ENCODE results near the gene XRCC5.
"Not testable (repeated sequence)": the region's sequence is repeated elsewhere in the genome, so short reads cannot be mapped to it uniquely, and the experiment has no call there.

The XRCC5 gene

DNA sequence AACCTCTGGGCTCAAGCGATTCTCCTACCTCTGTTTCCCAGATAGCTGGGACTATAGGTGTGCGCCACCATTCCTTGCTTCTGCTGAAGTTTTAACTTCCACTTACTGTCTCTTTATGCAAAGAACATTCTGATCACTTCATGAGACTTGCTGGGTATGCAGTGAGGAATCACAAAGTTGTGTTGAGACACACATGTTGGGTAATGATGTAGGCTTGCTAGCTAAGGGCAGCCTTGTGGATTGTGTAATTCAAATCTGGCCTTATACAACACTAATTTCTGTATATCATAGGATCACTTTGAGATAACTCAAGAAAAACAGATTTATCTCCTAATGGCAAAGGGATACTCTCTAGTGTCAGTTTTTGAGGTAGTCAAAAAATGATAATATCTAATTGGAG is 24.2 kb downstream of the XRCC5 start:
- Histone ChIP-seq H3K4me2 (ENCODE audit: low read depth, low read length, poor library complexity, severe bottlenecking) (no peak overlapping the region), H3K9ac (ENCODE audit: low read length) (no peak overlapping the region), H3F3A (ENCODE audit: insufficient read depth) (peaks cover under 1% of the 10 kb centered on the region; the same call in 1 of the 2 replicates), H3K4me3 (ENCODE audit: insufficient read depth, low read length, poor library complexity, severe bottlenecking) (no peak overlapping the region), H3K27ac (ENCODE audit: low read depth, low read length) (no peak overlapping the region), H4K20me1 (ENCODE audit: low read depth, low read length) (peaks cover 20% of the 10 kb centered on the region; the same call in 1 of the 2 replicates), H3K36me3 (ENCODE audit: low read length) (peaks cover 65% of the 10 kb centered on the region), H2AFZ (ENCODE audit: low read depth, low read length, severe bottlenecking) (no peak overlapping the region), H3K9me3 (ENCODE audit: insufficient read depth, low read length) (no peaks in the 10 kb centered on the region), H3K79me2 (ENCODE audit: insufficient read depth, low read length) (peaks cover 31% of the 10 kb centered on the region; the same call in 1 of the 2 replicates), H3K27me3 (ENCODE audit: low read length) (no peaks in the 10 kb centered on the region), H3K9me2 (replicated peaks; ENCODE audit: insufficient read depth, low read length) (no peaks in the 10 kb centered on the region)
- TF ChIP-seq, protein P1, sequence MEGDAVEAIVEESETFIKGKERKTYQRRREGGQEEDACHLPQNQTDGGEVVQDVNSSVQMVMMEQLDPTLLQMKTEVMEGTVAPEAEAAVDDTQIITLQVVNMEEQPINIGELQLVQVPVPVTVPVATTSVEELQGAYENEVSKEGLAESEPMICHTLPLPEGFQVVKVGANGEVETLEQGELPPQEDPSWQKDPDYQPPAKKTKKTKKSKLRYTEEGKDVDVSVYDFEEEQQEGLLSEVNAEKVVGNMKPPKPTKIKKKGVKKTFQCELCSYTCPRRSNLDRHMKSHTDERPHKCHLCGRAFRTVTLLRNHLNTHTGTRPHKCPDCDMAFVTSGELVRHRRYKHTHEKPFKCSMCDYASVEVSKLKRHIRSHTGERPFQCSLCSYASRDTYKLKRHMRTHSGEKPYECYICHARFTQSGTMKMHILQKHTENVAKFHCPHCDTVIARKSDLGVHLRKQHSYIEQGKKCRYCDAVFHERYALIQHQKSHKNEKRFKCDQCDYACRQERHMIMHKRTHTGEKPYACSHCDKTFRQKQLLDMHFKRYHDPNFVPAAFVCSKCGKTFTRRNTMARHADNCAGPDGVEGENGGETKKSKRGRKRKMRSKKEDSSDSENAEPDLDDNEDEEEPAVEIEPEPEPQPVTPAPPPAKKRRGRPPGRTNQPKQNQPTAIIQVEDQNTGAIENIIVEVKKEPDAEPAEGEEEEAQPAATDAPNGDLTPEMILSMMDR (IDR thresholded peaks at IDR 0.05; ENCODE audit: insufficient read depth, low read length, poor library complexity, severe bottlenecking) = no peak
- TF ChIP-seq EZH2phosphoT487 (conservative IDR thresholded peaks at IDR 0.05; ENCODE audit: low read length) = no peak

DNA sequence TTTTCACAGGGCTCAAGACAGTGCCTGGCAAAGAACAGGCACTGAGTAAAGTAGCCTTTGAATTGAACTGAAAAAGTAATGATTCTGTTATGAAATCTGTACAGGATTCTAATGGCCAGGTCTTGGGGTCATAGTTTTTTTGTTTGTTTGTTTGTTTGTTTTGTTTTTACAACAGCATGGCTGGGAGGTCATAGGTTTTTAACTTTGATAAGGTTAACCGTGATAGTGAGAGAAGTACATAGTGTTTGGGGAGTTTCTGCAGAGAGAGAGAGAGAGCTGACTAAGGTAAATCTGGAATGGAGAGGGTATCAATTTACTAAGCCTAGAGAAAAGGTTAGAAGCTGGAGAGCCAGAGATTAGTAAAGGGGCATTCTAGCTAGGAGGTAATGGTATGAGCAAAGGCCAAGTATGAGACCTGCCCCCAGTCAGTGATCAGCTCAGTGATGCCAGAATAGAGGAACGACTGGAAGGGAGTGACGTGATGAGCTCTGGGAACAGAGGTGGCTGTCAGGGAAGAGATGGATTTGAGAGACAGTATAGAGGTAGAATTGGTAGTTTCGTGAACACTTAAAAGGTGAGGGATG is 25.9 kb downstream of the XRCC5 start:
- Histone ChIP-seq H2AFZ (ENCODE audit: low read depth, low read length, severe bottlenecking) (no peak overlapping the region), H3K79me2 (ENCODE audit: insufficient read depth, low read length) (peaks cover 22% of the 10 kb centered on the region; the same call in 1 of the 2 replicates), H3K27me3 (ENCODE audit: low read length) (no peaks in the 10 kb centered on the region), H3K36me3 (ENCODE audit: low read length) (peaks cover 70% of the 10 kb centered on the region), H3K9me2 (replicated peaks; ENCODE audit: insufficient read depth, low read length) (no peaks in the 10 kb centered on the region), H3F3A (ENCODE audit: insufficient read depth) (peaks cover 6% of the 10 kb centered on the region; the same call in 1 of the 2 replicates), H3K9ac (ENCODE audit: low read length) (no peak overlapping the region), H3K9me3 (ENCODE audit: insufficient read depth, low read length) (no peaks in the 10 kb centered on the region), H3K27ac (ENCODE audit: low read depth, low read length) (no peak overlapping the region), H3K4me2 (ENCODE audit: low read depth, low read length, poor library complexity, severe bottlenecking) (no peak overlapping the region), H4K20me1 (ENCODE audit: low read depth, low read length) (peaks cover 18% of the 10 kb centered on the region; the same call in 1 of the 2 replicates), H3K4me3 (ENCODE audit: insufficient read depth, low read length, poor library complexity, severe bottlenecking) (no peak overlapping the region)
- no peak for TF ChIP-seq EZH2phosphoT487 (conservative IDR thresholded peaks at IDR 0.05; ENCODE audit: low read length)
- TF ChIP-seq, protein P1 (IDR thresholded peaks at IDR 0.05; ENCODE audit: insufficient read depth, low read length, poor library complexity, severe bottlenecking) = no peak

DNA sequence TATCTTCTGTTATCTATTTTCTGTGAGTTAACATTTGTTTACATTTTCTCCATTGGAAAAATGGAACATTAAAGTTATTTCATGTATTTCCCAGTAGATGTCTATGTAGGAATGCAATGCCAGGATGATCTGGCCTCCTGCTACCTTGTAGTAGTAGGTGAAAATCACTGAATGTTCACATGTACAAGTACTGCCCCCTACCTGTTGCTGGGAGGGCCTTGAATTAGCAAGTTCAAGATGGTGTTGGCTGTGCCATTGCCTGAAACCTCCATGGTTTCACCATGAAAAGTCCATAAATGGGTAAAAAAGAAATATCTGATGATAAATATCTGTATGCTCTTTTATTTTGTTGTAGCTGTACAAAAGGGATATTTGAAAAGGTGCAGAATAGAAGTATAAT is 30.7 kb downstream of the XRCC5 start:
- Histone ChIP-seq H4K20me1 (ENCODE audit: low read depth, low read length) (peaks cover 7% of the 10 kb centered on the region; the same call in 1 of the 2 replicates), H3K9me3 (ENCODE audit: insufficient read depth, low read length) (no peaks in the 10 kb centered on the region), H3K79me2 (ENCODE audit: insufficient read depth, low read length) (peaks cover 11% of the 10 kb centered on the region; the same call in 1 of the 2 replicates), H3F3A (ENCODE audit: insufficient read depth) (peaks cover 6% of the 10 kb centered on the region; the same call in 1 of the 2 replicates), H3K9ac (ENCODE audit: low read length) (no peak overlapping the region), H3K27me3 (ENCODE audit: low read length) (no peaks in the 10 kb centered on the region), H2AFZ (ENCODE audit: low read depth, low read length, severe bottlenecking) (no peak overlapping the region), H3K36me3 (ENCODE audit: low read length) (peaks cover 69% of the 10 kb centered on the region), H3K27ac (ENCODE audit: low read depth, low read length) (no peak overlapping the region), H3K9me2 (replicated peaks; ENCODE audit: insufficient read depth, low read length) (no peaks in the 10 kb centered on the region), H3K4me2 (ENCODE audit: low read depth, low read length, poor library complexity, severe bottlenecking) (no peak overlapping the region), H3K4me3 (ENCODE audit: insufficient read depth, low read length, poor library complexity, severe bottlenecking) (no peak overlapping the region)
- TF ChIP-seq, protein P1 (IDR thresholded peaks at IDR 0.05; ENCODE audit: insufficient read depth, low read length, poor library complexity, severe bottlenecking) = no peak
- TF ChIP-seq EZH2phosphoT487 (conservative IDR thresholded peaks at IDR 0.05; ENCODE audit: low read length) = no peak

DNA sequence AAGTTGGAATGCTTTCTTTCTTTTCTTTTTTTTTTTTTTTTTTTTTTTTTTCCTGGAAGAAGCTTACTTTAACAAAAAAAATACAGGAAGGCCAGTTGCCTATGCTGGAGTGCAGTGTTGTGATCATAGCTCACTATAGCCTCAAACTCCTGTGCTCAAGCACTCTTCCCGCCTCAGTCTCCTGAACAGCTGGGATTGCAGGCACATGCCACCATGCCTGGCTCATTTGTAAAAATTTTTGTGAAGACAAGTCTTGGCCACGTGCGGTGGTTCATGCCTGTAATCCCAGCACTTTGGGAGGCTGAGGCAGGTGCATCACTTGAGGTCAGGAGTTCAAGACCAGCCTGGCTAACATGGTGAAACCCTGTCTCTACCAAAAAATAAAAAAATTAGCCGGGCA is 32.4 kb downstream of the XRCC5 start:
- H3K9ac ChIP-seq (ENCODE audit: low read length); H2AFZ ChIP-seq (ENCODE audit: low read depth, low read length, severe bottlenecking); H3K27ac ChIP-seq (ENCODE audit: low read depth, low read length); H3F3A ChIP-seq (ENCODE audit: insufficient read depth); H3K4me3 ChIP-seq (ENCODE audit: insufficient read depth, low read length, poor library complexity, severe bottlenecking); H3K79me2 ChIP-seq (ENCODE audit: insufficient read depth, low read length); H3K9me3 ChIP-seq (ENCODE audit: insufficient read depth, low read length); H3K4me2 ChIP-seq (ENCODE audit: low read depth, low read length, poor library complexity, severe bottlenecking); H3K27me3 ChIP-seq (ENCODE audit: low read length); H3K9me2 ChIP-seq (replicated peaks; ENCODE audit: insufficient read depth, low read length): not testable (repeated sequence)
- Histone ChIP-seq H3K36me3 (ENCODE audit: low read length) (peaks cover 76% of the 10 kb centered on the region), H4K20me1 (ENCODE audit: low read depth, low read length) (peaks cover 13% of the 10 kb centered on the region; the same call in 1 of the 2 replicates)

Data from SU-DHL-6 (cell line).